ENCODE data around the gene SF3B5.
"Not testable (repeated sequence)": the region's sequence is repeated elsewhere in the genome, so short reads cannot be mapped to it uniquely, and the experiment has no call there.

SF3B5 gene

GRCh38 chr6:144104488-144104887 is 9.1 kb upstream of the SF3B5 start:
- no peak for DNase-seq

GRCh38 chr6:144103026-144103563 is 7.7 kb upstream of the SF3B5 start:
- no peak for DNase-seq

GRCh38 chr6:144098993-144099392 is 3.6 kb upstream of the SF3B5 start:
- no peak for DNase-seq

- no peak for DNase-seq
Observed at GRCh38 chr6:144094731-144095133, 641 bp downstream of the SF3B5 start.

- no peak for DNase-seq
Observed at GRCh38 chr6:144093658-144094057, 1.7 kb downstream of the SF3B5 start.

- no peak for DNase-seq
Observed at GRCh38 chr6:144093236-144093635, 2.1 kb downstream of the SF3B5 start.

- no peak for DNase-seq
Observed at GRCh38 chr6:144090384-144090783, 5.0 kb downstream of the SF3B5 start.

GRCh38 chr6:144087789-144088426 is 7.5 kb downstream of the SF3B5 start:
- DNase-seq: no peak

GRCh38 chr6:144086959-144087358 is 8.4 kb downstream of the SF3B5 start:
- no peak for DNase-seq

- DNase-seq: no peak
Observed at GRCh38 chr6:144083172-144083571, 12.2 kb downstream of the SF3B5 start.

- DNase-seq: not testable (repeated sequence)
Observed at GRCh38 chr6:144082412-144082811, 13.0 kb downstream of the SF3B5 start.

GRCh38 chr6:144077871-144078270 is 17.5 kb downstream of the SF3B5 start:
- no peak for DNase-seq

GRCh38 chr6:144075875-144076274 is 19.5 kb downstream of the SF3B5 start:
- no peak for DNase-seq

GRCh38 chr6:144075187-144075586 is 20.2 kb downstream of the SF3B5 start:
- DNase-seq: no peak

- no peak for DNase-seq
Observed at GRCh38 chr6:144073024-144073423, 22.3 kb downstream of the SF3B5 start.

GRCh38 chr6:144069506-144069905 is 25.9 kb downstream of the SF3B5 start:
- no peak for DNase-seq

GRCh38 chr6:144068794-144069193 is 26.6 kb downstream of the SF3B5 start:
- no peak for DNase-seq

GRCh38 chr6:144066741-144067484 is 28.5 kb downstream of the SF3B5 start:
- DNase-seq: no peak

GRCh38 chr6:144066255-144066654 is 29.1 kb downstream of the SF3B5 start:
- no peak for DNase-seq

- DNase-seq: no peak
Observed at GRCh38 chr6:144065213-144065660, 30.1 kb downstream of the SF3B5 start.

GRCh38 chr6:144064402-144065212 is 30.8 kb downstream of the SF3B5 start:
- DNase-seq: peak; percentile 9

GRCh38 chr6:144063744-144064401 is 31.5 kb downstream of the SF3B5 start:
- DNase-seq: peak; percentile 57

GRCh38 chr6:144063246-144063743 is 32.1 kb downstream of the SF3B5 start:
- DNase-seq: no peak

Data from EL (cell line).